Coronary artery (tissue), 2 donors: ENCODE data around the gene FEZ2.

Experiments used
- DNase-seq: peaks from one replicate; pipeline ENCODE4 v3.0.0-alpha.2; 2017; ENCODE audit warnings: low spot score
- H3K27ac ChIP-seq, 2 donors: fragments of 200-600 bp; sonication (generic); one replicate each; pipeline ENCODE4 v1.5.1; 2016 to 2019
- H3K4me3 ChIP-seq: fragments of 200-600 bp; sonication (generic); 2 replicates; pipeline ENCODE4 v1.5.1; 2016; ENCODE audit warnings: mild to moderate bottlenecking, moderate library complexity
- TF ChIP-seq, protein P1 (sequence below): fragments of 200-600 bp; sonication (generic); IDR thresholded peaks from one replicate; pipeline ENCODE4 v1.5.1; 2019; ENCODE audit warnings: antibody characterized with exemption

Gene FEZ2

DNA sequence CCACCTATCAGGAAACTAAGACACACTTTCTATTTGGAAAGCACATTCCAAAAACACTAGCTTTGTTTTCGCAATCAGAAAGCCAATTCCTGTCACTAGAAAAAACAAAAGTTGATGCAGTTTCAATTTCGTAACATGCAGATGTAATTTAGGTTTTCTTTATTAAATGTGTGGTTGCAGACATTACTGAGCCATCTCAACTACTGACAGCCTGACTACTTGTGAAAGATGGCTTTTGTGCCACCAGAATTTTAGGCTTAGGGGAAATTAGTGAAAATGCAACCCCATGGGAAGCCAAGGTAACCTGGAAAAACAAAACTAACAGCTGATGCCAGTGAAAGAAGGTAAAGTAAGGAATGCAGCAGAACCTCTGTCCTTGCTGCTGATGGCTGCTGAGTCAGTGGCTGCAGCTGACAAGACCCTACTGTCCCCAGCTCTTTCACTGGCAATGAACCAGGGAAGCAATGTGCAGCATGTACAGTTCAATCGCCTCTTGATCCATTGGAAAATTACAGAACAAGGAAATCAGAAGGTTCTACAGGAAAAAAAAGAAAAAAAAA, 34.9 kb downstream of the FEZ2 start:
- Histone ChIP-seq H3K4me3 (no peak overlapping the region), H3K27ac (no peak overlapping the region)
- TF ChIP-seq, protein P1, sequence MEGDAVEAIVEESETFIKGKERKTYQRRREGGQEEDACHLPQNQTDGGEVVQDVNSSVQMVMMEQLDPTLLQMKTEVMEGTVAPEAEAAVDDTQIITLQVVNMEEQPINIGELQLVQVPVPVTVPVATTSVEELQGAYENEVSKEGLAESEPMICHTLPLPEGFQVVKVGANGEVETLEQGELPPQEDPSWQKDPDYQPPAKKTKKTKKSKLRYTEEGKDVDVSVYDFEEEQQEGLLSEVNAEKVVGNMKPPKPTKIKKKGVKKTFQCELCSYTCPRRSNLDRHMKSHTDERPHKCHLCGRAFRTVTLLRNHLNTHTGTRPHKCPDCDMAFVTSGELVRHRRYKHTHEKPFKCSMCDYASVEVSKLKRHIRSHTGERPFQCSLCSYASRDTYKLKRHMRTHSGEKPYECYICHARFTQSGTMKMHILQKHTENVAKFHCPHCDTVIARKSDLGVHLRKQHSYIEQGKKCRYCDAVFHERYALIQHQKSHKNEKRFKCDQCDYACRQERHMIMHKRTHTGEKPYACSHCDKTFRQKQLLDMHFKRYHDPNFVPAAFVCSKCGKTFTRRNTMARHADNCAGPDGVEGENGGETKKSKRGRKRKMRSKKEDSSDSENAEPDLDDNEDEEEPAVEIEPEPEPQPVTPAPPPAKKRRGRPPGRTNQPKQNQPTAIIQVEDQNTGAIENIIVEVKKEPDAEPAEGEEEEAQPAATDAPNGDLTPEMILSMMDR, result no peak
- no peak for DNase-seq

DNA sequence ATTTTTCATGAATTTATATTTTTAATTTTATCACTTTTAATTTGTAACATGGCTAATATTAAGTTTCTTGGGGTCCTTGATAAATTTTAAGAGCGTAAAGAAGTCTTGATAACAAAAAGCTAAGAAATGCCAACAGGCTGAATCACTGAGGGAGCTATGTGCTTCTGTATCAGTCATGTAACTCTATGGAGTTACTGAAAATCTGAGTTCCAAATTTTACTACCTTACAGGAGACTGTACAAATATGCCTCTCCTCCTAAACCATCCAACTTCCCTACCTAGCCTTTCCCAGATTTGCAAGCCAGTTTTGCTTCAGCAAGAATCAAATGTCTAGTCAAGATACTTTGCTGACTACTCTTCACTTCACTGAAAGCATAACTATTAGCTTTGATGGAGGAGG, 35.7 kb downstream of the FEZ2 start:
- no peak for DNase-seq
- Histone ChIP-seq H3K4me3 (no peak overlapping the region), H3K27ac (no peak overlapping the region)
- TF ChIP-seq, protein P1, result no peak

DNA sequence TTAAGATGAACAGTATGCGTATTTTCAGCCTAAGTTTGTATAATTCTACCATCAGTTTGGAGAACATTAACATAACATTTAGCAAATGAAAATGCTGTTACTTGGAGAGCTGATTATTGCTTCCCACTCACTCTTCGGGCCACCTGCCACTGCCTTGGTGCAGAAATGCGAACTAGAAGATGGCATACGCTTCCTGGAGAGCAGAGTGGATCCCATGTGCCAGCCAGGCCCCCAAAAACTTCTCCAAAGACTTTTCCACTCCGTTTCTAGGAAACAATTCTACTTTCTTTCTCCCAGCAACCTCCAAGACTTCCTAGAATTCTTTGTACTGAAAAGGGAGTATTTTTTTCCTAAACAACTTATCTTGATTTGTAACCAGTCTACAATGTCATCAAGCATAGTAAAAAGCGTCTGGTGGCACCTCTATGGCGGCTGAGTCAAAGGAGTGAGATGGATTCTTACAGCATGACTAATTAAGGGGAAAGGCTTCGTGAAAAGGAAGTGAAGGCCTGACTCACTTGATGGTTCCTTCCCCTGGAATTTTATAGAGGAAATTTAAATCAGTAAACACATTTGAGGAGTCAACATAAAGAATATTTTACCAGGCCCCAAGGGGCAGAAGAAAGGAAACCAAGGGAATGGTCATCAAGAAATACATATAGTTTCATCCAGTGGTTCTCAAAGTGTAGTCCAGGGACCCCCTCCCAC, 36.6 kb downstream of the FEZ2 start:
- peak overlapping the region; percentile 16 to 69 for H3K27ac ChIP-seq
- TF ChIP-seq, protein P1, result no peak
- no peak overlapping the region for H3K4me3 ChIP-seq
- DNase-seq, result no peak

DNA sequence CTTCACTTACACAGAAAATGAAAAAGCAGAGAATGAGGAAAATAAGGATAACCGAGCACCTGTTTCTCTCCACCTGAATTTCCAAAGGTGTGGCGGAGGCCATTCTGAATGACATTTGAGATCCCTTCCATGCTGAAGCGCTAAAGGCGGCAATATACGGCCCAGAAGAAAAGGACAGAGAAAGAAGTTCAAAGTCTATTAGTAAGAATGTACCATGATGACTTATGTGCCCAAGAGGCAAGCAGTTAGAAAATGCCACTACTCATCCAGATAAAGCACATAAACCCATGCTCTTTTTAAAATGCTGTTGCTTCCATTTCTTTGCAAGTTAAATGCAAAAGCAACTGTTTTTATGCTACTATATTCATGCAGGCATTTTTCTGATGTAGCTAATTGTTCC, 37.2 kb downstream of the FEZ2 start:
- Histone ChIP-seq H3K4me3 (no peak overlapping the region), H3K27ac (peak overlapping the region in 1 of 2 donors; percentile 69)
- TF ChIP-seq, protein P1, result no peak
- DNase-seq, result no peak

DNA sequence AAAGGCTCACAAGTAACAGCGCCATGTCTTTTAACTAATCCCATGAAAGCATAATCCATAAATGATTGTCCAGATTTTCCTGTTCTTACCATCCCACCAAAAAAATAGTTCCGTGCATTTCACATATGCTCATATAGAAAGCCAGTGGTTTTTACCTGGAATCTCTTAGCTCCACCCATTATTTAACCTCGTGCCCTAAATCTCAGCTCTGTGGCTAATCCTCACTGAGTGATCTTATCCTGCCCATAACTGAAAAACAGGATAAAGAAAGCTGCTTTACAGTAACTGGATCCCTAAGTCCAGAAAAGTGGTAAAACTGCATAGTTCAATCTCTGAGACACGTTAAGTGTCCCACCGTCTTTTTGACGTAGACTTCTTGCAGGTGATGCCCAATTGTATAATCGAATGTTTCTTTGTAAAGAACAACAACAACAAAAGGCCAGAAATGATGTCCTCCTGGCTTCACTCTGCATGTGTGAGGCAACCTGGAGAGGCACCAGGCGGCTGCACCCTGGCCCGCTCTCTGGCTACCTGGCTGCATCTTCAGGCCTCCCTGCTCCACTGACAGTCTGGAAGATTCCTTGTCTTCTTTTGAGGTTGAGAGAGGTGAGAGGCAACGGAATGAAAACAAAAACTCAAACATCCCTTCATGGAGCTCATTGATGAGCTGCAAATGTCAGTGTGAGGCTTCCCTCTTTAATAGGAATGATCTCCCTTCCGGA, 38.6 kb downstream of the FEZ2 start:
- H3K4me3 ChIP-seq, result no peak overlapping the region
- TF ChIP-seq, protein P1, result no peak
- DNase-seq, result no peak
- H3K27ac ChIP-seq, result no peak overlapping the region

DNA sequence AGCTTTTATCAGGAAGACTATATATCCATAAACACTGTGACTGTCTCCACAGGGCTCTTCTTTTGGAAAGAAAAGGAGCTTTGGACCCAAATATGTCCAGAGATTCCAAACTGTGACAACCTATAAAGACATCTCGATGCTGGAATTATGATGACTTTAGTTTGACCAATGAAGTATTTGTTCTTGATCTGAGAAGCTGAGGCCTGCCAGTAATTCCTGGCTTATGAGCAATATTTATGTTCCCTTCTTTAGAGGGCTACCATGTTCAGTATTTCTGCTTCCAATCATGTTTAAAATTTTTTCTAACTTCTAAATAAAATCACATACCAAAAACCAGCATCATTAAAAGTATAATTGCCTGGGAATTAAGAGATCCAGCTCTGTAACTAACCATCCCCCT, 41.1 kb downstream of the FEZ2 start:
- TF ChIP-seq, protein P1, result no peak
- no peak for DNase-seq
- Histone ChIP-seq H3K4me3 (no peak overlapping the region), H3K27ac (peak overlapping the region in 1 of 2 donors; percentile 0)
